Measurements from ENCODE around the gene LIN7C.

DNA sequence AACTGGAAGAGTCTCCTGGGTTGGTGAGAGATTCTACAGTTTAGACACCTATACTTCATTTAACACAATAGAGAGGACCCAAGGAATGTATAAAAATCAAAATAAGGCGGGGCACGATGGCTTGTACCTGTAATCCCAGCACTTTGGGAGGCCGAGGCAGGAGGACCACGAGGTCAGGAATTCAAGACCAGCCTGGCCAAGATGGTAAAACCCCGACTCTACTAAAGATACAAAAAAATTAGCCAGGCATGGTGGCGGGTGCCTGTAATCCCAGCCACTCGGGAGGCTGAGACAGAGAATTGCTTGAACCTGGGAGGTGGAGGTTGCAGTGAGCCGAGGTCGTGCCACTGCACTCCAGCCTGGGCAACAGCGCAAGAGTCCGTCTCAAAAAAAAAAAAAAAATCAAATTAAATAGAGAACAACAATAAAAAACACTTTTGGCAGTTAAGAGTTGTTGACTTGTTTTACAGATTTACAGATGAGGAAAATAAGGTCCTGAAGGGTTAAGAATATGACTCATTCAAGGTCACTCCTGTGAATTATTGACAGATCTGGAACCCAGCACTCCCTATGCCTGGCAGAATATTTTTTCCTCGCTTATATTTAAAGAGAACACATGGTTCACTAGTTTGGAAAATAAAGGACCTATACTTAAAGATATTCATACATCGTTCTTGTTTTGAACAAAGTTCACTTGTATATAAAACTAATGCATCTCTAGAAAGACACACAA lies 39.2 kb downstream of the LIN7C start:
- TF ChIP-seq, protein P1, sequence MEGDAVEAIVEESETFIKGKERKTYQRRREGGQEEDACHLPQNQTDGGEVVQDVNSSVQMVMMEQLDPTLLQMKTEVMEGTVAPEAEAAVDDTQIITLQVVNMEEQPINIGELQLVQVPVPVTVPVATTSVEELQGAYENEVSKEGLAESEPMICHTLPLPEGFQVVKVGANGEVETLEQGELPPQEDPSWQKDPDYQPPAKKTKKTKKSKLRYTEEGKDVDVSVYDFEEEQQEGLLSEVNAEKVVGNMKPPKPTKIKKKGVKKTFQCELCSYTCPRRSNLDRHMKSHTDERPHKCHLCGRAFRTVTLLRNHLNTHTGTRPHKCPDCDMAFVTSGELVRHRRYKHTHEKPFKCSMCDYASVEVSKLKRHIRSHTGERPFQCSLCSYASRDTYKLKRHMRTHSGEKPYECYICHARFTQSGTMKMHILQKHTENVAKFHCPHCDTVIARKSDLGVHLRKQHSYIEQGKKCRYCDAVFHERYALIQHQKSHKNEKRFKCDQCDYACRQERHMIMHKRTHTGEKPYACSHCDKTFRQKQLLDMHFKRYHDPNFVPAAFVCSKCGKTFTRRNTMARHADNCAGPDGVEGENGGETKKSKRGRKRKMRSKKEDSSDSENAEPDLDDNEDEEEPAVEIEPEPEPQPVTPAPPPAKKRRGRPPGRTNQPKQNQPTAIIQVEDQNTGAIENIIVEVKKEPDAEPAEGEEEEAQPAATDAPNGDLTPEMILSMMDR (IDR thresholded peaks at IDR 0.05; ENCODE audit: low read depth, low read length, poor library complexity, severe bottlenecking): no peak
- no peak for TF ChIP-seq EZH2phosphoT487 (IDR thresholded peaks at IDR 0.05; ENCODE audit: borderline replicate concordance, low read length)

Measured in DOHH2 (cell line).